GM19023 (cell line): ENCODE results near the gene VWA1.
"Not testable (repeated sequence)": the region's sequence is repeated elsewhere in the genome, so short reads cannot be mapped to it uniquely, and the experiment has no call there.

ENCODE experiments used
- ATAC-seq: cut with Tn5 transposase; IDR thresholded peaks from one replicate; pipeline ENCODE4 v1.9.1; 2021; ENCODE audit warnings: mild to moderate bottlenecking, moderate library complexity; ENCODE audit not compliant: unreplicated experiment

VWA1 gene

DNA sequence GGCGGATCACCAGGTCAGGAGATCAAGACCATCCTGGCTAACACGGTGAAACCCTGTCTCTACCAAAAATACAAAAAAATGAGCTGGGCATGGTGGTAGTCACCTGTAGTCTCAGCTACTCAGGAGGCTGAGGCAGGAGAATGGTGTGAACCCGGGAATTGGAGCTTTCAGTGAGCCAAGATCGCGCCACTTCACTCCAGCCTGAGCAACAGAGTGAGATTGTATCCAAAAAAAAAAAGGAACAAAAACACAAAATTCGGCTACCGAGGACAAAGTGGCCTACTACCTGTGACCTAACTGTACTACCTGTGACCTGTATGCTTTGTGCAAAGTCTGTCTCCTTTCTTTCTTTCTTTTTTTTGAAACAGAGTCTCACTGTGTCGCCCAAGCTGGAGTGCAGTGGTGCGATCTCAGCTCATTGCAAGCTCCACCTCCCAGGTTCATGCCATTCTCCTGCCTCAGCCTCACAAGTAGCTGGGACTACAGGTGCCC lies 32.5 kb upstream of the VWA1 start:
- not testable (repeated sequence) for ATAC-seq

DNA sequence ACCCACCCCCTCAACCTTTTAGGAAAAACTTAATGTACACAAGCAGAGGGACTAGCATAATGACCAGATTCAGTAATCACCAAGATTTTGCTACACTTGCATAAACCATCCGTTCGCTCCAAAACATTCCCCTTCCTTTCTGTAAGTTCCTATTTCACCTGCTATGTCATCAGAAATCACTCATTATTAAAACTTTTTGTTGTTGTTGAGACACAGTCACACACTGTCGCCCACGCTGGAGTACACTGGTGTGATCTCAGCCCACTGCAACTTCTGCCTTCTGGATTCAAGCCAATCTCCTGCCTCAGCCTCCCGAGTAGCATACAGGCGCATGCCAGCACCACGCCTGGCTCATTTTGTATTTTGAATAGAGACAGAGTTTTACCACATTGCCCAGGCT lies 31.8 kb upstream of the VWA1 start:
- ATAC-seq, result no peak

DNA sequence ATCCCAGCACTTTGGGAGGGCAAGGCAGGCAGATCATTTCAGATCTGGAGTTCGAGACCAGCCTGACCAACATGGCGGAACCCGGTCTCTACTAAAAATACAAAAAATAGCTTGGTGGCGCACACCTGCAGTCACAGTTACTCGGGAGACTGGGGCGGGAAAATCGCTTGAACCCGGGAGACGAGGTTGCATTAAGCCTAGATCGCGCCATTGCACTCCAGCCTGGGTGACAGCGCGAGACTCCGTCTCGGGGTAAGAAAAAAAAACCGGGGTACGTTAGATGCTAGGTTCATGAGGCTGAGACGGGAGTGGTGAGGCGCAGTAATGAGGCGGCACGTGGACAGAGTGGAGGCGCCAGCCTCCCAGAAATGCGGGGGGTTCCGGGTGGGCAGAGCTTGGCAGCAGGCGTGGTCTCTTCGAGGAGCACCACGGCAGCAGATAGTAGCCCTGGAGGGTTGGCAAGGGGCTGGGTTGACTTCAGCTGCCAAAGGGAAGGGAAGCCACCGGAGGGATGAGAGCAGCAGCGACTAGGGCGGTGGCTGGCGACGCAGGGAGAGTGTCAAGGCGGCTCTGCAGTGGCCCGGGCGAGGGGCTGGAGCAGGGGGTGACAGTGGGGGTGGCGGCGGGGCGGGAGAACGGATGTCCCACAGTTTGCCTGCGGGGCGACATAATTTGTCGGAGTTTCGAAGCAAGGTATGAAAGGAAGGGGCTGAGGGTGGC lies 29.2 kb upstream of the VWA1 start:
- no peak for ATAC-seq

DNA sequence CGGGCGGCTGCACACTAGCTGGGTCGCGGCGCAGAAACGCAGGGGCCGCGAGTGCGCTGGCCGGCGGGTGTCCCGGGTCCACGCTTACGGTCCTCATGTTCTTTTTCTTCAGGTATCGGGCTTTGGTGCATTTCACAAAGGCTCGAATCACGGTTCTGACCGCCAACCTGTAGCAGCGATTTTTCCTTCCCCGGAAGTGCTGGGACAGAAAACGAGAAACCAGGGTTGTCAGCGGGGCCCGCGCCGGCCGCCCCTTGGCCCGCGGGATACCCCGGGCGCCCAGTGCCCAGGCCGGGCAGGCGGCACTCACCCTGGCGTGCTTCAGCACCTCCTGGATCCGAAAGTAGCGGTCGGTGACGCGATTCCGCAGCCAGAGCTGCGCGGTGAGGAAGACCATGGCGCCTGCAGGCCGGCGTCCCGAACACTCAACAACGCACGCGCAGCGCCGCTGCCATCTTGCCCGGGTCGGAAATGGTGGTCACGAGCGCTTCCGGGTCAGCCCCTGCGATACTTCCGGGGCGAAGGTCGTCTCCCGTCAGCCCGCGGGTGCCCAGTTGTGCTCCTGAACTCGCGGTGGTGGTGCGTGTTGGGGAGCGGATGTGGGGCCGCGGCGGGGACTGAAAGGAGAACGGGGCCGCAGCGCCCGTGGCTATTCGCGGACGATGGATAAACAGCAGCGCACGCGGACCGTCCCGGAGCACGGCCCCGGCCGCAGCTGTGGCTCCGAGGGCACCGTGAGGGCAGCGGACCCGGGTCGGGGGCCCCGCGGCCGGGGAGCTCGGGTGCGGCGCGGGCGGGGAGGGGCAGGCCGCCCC lies 28.5 kb upstream of the VWA1 start, which contains the start of gene MRPL20:
Gene MRPL20 (minus strand): TSS at position 473 of the 815 bp plus-strand sequence. CDS start 76 bp downstream, at position 397.
- peak; percentile 92 for ATAC-seq

DNA sequence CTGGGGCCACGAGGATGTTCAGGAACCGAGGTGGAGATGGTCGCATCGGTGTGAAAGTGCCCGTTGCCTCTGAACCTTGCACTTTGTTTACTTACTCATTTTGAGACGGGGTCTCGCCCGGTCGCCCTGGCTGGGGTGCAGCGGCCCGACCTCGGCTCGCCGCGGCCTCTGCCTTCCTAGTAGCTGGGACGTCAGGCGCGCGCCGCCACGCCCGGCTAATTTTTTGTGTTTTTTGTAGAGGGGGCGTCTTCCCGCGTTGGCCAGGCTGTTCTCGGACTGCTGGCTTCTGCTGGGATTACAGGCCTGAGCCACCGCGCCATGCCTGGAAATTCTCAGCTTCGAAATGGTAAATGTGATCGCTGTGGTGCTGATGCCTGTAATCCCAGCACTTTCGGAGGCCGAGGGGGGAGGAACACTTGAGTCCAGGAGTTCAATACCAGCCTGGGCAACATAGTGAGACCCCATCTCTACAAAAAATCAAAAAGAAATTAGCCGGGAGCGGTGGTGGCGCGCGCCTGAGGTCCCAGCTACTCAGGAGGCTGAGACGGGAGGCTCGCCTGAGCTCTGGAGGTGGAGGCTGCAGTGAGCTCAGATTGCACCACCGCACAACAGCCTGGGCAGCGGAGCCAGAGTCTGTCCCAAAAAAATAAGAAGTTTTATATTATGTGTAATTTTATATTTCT lies 27.7 kb upstream of the VWA1 start:
- peak; percentile 20 for ATAC-seq

DNA sequence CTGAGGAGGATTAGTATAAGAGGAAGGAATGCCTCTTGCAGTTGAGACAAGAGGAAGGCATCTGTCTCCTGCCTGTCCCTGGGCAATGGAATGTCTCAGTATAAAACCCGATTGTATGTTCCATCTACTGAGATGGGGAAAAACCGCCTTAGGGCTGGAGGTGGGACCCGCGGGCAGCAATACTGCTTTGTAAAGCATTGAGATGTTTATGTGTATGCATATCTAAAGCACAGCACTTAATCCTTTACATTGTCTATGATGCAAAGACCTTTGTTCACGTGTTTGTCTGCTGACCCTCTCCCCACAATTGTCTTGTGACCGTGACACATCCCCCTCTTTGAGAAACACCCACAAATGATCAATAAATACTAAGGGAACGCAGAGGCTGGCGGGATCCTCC lies 25.3 kb upstream of the VWA1 start:
- not testable (repeated sequence) for ATAC-seq

DNA sequence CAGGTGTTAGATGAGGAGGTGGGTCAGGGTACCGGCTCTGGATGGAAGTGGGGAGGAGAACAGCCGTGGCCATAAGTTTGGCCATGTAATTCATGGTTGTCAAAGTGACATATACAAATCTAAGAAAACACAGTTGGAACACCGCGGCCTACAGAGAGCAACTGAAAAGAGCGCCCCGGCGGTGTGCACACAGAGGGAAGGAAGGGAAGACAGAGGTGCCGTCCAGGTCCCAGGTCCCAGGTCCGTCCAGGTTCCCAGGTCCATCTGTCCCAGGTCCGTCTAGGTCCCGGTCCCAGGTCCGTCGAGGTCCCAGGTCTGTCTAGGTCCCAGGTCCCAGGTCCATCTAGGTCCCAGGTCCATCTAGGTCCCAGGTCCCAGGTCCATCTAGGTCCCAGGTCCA lies 23.9 kb upstream of the VWA1 start:
- no peak for ATAC-seq

DNA sequence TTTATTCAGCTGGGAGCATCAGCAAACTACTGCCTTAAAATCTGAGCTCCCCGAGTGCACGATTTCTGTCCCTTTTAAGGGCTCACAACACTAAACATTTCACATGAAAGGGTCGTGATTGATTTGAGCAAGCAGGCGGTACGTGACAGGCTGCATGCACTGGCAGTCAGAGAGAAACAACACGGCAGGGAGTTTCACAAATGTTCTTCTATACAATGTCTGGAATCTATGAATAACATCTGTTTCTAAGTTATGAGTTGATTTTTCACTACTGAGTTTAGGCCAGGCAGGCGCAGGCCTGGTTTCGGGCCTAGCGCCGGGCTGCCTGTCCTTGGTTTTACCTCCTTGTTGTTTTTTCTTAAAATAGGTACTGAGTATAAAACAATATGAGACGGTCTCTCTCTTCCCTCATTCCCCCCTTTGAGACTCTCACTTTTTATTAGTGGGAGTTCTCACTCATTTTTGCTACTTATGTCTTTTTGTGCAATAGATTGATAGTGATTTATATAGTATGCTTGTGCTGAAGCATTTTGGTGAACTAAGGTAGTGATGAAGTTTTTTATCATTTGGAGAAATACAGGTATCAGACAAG lies 23.1 kb upstream of the VWA1 start:
- ATAC-seq, result not testable (repeated sequence)

DNA sequence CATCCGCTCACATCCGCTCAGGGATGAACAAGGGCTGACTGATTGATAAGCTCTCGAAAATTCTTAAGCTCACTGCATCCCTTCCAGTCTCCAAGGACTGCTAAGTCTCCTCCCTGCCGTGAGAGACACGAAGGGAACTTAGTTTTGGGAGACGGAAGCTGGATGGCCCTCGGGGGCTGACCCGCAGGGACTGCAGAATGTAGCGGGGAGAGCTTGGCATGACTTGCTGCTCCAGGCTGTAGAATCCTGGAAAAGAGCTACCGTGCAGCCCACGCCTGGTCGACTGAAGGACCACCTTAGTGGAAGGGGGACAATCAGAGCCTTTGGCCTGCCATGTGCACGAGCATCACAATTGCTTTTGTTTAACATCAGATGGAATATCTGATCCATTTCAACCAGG lies 19.7 kb upstream of the VWA1 start:
- ATAC-seq, result no peak

DNA sequence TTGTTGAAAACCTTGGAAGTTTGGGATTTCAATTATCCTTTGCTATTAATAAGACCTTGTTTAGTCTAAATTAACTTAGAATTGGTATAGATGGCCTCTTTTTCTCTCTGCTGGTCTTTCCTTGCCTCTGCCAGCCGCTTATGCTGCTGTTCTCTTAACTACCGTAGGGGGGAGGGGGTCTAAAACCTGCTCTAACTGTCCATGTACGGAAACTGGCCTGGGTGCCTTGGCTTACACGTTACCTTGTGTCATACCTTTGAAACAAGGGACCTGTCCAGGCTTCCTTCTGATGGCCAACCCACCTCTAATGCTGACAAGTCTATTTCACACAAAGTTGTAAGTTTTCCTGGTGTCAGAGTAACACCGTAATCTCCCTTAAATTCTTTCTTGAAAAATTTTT lies 18.1 kb upstream of the VWA1 start:
- not testable (repeated sequence) for ATAC-seq

DNA sequence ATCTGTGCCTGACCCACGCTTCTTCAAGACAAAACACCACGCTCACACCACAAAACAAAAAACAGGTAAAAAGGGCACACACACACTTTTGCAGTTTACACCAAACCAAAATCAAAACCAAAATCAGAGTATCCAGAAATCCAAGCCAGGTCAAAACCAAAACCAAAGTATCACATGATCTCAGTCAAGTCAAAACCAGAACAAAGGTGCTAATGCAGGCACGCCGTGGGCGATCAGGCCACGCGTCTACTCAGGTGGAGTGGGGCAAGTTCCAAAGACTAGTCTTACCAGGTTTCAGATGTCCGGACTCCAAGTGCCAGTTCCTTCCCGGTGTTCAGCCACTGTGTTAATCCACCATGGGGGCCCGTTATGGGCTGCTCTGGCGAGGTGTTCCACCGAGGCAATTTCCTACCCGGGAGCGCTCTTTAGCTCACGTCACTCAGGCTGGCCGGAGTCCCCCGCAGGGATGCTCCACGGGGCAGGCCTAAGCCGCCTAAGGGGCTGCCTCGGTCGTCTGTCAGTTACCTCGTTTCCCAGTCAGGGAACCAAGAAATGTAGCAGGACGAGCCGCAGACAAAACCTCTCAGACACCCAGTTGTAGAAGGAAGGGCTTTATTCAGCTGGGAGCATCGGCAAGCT lies 17.5 kb upstream of the VWA1 start:
- ATAC-seq, result not testable (repeated sequence)

DNA sequence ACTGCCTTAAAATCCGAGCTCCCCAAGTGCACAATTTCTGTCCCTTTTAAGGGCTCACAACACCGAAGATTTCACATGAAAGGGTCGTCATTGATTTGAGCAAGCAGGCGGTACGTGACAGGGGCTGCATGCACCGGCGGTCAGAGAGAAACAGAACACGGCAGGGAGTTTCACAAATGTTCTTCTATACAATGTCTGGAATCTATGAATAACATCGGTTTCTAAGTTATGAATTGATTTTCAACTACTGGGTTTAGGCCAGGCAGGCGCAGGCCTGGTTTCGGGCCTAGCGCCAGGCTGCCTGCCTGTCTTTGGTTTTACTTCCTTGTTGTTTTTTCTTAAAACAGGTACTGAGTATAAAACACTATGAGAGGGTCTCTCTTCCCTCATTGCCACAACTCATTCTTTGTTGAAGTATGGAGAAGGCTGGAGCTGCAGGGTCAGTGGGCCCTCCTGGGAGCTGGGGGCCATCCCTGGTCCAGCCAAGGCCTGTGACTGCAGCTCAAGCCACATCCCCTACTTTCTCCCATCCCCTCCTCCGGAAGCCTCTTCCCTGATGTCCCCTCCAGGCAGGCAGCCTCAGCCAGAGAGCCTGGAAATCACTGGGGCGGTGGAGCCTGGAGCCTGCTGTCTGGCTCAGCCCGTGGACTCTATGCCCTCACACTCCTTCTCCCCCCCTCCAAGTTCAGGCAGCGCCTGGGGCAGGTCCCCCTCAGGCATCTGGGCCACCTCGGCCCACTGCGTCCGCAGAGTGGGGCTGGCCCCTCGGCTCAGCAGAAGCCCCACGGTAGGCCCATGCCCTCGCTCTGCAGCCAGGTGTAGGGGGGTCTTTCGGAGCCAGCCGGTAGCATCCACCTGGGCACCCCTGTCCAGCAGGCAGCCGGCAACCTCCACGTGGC lies 16.8 kb upstream of the VWA1 start:
- ATAC-seq, result no peak

DNA sequence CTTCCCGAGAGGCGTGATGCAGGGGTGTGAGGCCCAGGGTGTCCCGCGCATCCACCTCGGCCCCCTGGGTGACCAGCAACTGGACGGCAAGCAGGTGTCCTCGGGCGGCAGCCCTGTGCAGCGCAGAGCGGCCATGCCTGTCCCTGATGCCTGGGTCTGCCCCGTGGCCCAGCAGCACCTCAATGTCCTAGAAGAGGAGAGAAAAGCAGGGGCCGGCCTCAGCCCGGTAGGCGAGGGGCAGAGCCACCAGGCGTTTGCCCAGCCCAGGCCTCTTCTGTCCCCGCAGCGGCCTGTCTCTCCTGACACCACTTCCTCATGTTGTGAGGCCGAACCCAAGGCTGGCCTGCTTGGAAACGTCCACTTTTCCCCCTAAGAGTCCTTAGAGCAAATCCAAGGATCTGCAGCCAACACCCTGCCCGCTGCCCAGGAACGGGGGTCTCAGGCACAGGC lies 16.1 kb upstream of the VWA1 start:
- ATAC-seq, result no peak

DNA sequence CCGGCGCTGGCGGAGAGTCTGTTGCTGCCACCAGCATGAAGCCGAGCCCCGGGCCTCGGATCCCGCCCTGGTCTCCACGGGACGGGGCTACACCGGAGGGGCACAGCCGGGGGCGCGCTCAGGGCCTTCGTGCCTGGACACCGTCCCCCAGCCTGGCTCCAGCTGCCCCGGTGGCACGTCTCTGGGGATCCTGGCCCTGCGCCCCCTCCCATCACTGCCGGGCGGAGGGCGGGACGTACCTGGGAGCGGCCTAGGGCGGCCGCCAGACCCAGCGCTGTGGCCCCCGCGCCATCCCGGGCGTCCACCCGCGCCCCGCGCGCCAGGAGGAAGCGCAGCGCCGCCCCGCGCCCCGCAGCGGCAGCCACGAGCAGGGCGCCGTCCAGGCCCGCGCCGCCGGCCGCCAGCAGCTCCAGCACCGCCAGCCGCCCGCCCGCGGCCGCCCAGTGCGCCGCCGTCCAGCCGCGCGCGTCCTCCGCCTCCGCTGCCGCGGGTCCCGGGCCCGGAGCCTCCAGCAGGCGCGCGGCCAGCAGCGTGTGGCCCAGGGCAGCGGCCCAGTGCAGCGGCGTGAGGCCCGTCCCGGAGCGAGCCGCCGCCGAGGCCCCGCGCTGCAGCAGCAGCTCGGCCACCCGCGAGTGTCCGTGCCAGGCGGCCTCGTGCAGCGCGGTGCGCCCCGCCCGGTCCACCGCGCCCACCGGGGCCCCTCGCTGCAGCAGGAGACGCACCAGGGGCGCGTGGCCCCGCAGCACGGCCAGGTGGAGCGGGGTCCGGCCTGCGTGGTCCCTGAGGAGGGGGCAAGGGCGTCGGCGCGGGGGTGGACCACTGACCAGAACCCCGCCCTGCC lies 15.5 kb upstream of the VWA1 start:
- no peak for ATAC-seq

DNA sequence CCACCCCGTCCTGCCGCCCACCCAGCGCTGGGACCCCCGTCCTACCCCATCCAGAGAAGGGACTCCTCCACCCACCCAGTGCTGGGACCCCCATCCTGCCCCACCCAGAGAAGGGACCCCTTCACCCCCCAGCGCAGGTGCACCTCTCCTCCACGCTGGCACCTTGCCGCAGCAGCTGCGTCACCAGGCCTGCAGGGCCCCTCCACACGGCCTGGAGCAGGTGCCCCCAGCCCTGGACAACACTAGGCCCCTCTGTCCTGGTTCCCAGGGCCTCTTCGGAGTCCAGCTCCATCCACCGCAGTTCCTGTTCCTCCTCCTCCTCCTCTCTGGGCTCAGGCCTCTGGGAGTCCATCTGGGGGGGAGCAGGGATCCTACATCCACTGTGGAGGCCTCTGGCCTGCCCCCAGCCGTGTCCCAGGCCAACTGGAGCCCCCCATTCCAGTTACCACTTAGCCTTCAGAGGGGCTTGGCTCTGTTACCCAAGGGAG lies 14.8 kb upstream of the VWA1 start:
- ATAC-seq, result no peak

DNA sequence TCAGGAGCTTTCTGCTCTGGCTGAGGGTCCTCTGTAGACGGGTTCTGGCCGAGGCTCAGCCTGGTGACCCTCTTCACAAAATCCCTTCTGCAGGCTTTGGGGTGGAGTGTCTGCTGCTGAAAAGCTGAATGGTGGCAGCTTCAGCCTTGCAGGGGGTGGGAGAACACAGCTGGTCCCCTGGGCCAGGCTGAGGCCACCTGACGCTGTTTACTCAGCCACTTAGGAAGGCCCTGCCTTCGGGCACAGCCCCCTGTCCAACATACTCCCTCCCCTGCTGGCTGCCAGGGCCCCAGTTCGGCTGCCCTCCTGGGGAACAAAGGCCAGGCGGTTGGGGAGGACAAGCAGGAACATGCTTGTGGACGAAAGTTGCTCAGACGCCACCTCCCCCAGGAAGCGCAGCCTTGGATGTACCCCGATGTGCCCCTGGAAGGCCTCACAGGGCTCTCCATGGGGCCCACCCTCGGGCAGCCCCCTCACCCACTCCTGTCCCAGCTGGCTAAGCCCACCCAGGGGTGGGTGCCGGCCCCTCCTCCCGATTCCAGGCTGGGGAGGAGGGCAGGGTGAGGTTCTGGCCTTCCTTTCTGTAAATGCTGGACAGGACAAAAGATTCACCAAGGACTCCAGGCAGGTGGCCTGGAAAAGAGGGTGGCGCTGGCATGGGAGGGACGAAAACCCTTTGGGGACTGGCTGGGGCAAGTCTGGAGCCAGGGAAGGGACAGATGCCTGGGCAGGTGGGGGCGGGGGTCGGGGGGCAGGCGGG lies 14.2 kb upstream of the VWA1 start, which contains the start of gene ANKRD65:
Gene ANKRD65 (minus strand): TSS at position 130 of the 760 bp plus-strand sequence. CDS start 271 bp downstream, outside the sequence.
- ATAC-seq, result no peak

DNA sequence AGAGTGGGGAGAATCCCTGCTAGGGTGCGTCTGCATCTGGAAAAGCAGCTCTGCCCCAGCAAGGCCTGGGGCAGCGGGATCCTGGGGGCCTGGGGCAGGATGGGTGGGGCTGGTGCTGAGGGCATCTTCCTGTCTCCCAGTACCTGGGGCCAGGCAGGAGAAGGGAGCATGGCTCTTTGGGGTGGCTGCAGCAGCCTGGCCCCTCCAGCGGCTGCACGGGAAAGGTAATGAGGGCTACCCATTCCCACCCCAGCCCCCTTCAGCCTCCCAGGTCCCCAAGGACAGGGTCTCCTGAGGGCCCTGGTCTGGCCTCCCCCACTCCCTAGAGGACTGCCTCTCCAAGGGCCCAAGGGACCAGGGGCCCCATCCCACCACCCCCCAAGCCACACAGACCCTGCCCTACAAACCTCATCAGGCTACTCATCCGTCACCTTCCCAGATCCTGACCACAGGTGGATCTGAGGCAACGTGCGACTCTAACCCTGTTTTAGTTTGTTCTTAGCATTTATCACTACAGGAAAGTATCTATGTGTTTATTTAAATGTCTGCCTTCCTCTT lies 13.5 kb upstream of the VWA1 start:
- no peak for ATAC-seq
